Type B pancreatic cell (in vitro differentiated cells): ENCODE measurements around the gene TMEM234. TPM values are rescaled to one million over a fixed set of nuclear protein-coding genes. Genes with fewer than 3 reads are reported as not detected.

ENCODE experiments used
- DNase-seq: peaks from one replicate; pipeline ENCODE4 v3.0.0; 2021; ENCODE audit warnings: mixed read lengths; ENCODE audit not compliant: unreplicated experiment; ENCODE audit errors: extremely low spot score
- H3K27ac Mint-ChIP-seq: 2 replicates; pipeline ENCODE4 v1.8.0; 2021; ENCODE audit warnings: mild to moderate bottlenecking, mixed read lengths
- H3K27me3 Mint-ChIP-seq: 2 replicates; pipeline ENCODE4 v1.8.0; 2021; ENCODE audit warnings: mixed read lengths
- H3K36me3 Mint-ChIP-seq: 2 replicates; pipeline ENCODE4 v1.8.0; 2021; ENCODE audit warnings: mixed read lengths
- H3K4me1 Mint-ChIP-seq: one replicate; pipeline ENCODE4 v1.8.0; 2021; ENCODE audit warnings: mixed read lengths; ENCODE audit not compliant: unreplicated experiment
- H3K4me3 Mint-ChIP-seq: 2 replicates; pipeline ENCODE4 v1.8.0; 2021; ENCODE audit warnings: mild to moderate bottlenecking, mixed read lengths
- H3K9me3 Mint-ChIP-seq: 2 replicates; pipeline ENCODE4 v1.8.0; 2021; ENCODE audit warnings: mixed read lengths
- CTCF ChIP-seq: fragments of 200-600 bp; sonication (generic); conservative IDR thresholded peaks from 2 replicates; pipeline ENCODE4 v1.5.0; 2021; ENCODE audit warnings: antibody characterized with exemption, mild to moderate bottlenecking
- total RNA-seq: library from RNA; stranded (reverse); gene quantifications from 2 replicates; pipeline ENCODE4 v1.2.1, GENCODE V29; 2021; ENCODE audit warnings: low replicate concordance

TMEM234 gene
- total RNA-seq, 1 donor from 2014 or later = 35.4 TPM

- peaks cover 18% of the 10 kb centered on the region for H3K4me1 Mint-ChIP-seq
- TF ChIP-seq CTCF = no peak
- H3K4me3 Mint-ChIP-seq = no peak overlapping the region
- H3K9me3 Mint-ChIP-seq = no peaks in the 10 kb centered on the region
- no peaks in the 10 kb centered on the region for H3K27me3 Mint-ChIP-seq
- DNase-seq = no peak
- peaks cover 44% of the 10 kb centered on the region for H3K36me3 Mint-ChIP-seq
- H3K27ac Mint-ChIP-seq = no peak overlapping the region
Measured at GRCh38 chr1:32187850-32188249, 34.3 kb downstream of the TMEM234 start.

GRCh38 chr1:32186491-32186890, 35.7 kb downstream of the TMEM234 start:
- peak overlapping the region; percentile 1 for H3K27ac Mint-ChIP-seq
- DNase-seq = no peak
- peaks cover 20% of the 10 kb centered on the region for H3K4me1 Mint-ChIP-seq
- peaks cover 36% of the 10 kb centered on the region for H3K36me3 Mint-ChIP-seq
- no peaks in the 10 kb centered on the region for H3K27me3 Mint-ChIP-seq
- no peak overlapping the region for H3K4me3 Mint-ChIP-seq
- no peak for TF ChIP-seq CTCF
- H3K9me3 Mint-ChIP-seq = no peaks in the 10 kb centered on the region

GRCh38 chr1:32186077-32186476, 36.1 kb downstream of the TMEM234 start:
- Mint-ChIP-seq H3K9me3 (no peaks in the 10 kb centered on the region), H3K4me3 (no peak overlapping the region), H3K4me1 (peaks cover 24% of the 10 kb centered on the region), H3K27ac (peak overlapping the region; percentile 1), H3K36me3 (peaks cover 36% of the 10 kb centered on the region), H3K27me3 (no peaks in the 10 kb centered on the region)
- no peak for DNase-seq
- no peak for TF ChIP-seq CTCF

GRCh38 chr1:32184650-32185049, 37.5 kb downstream of the TMEM234 start:
- no peak for DNase-seq
- H3K27me3 Mint-ChIP-seq = no peaks in the 10 kb centered on the region
- peaks cover 33% of the 10 kb centered on the region for H3K4me1 Mint-ChIP-seq
- H3K9me3 Mint-ChIP-seq = no peaks in the 10 kb centered on the region
- no peak overlapping the region for H3K4me3 Mint-ChIP-seq
- no peak for TF ChIP-seq CTCF
- H3K36me3 Mint-ChIP-seq = peaks cover 39% of the 10 kb centered on the region
- no peak overlapping the region for H3K27ac Mint-ChIP-seq

GRCh38 chr1:32182060-32182459, 40.1 kb downstream of the TMEM234 start:
- H3K9me3 Mint-ChIP-seq = no peaks in the 10 kb centered on the region
- no peak overlapping the region for H3K27ac Mint-ChIP-seq
- peaks cover 39% of the 10 kb centered on the region for H3K36me3 Mint-ChIP-seq
- H3K4me1 Mint-ChIP-seq = peaks cover 33% of the 10 kb centered on the region
- H3K4me3 Mint-ChIP-seq = peak overlapping the region; percentile 44
- no peak for TF ChIP-seq CTCF
- DNase-seq = no peak
- H3K27me3 Mint-ChIP-seq = no peaks in the 10 kb centered on the region

GRCh38 chr1:32181563-32181962, 40.6 kb downstream of the TMEM234 start:
- Mint-ChIP-seq H3K9me3 (no peaks in the 10 kb centered on the region), H3K36me3 (peaks cover 38% of the 10 kb centered on the region), H3K27me3 (no peaks in the 10 kb centered on the region), H3K27ac (peak overlapping the region; percentile 90), H3K4me1 (peaks cover 33% of the 10 kb centered on the region), H3K4me3 (peak overlapping the region; percentile 96)
- TF ChIP-seq CTCF = no peak
- no peak for DNase-seq
